GM12878 (cell line): Measurements from ENCODE around the gene GCLM. TPM values are rescaled to one million over a fixed set of nuclear protein-coding genes. Genes with fewer than 3 reads are reported as not detected.

Source experiments
- ATAC-seq: fragments of 200-7000 bp; cut with Tn5 transposase; 3 replicates; pipeline ENCODE4 v1.9.1; 2020; ENCODE audit warnings: mild to moderate bottlenecking, moderate library complexity
- BruUV-seq: library from RNA; stranded (reverse); fragments of 400-500 nt; replicated peaks from 2 replicates; lab custom pipeline; 2021; lab: Mats Ljungman, UMichigan
- CTCF ChIA-PET: fragments of 300-600 bp; sonication (Branson Sonifier 250); formaldehyde crosslinking; extraction: SDS; loops from one replicate; lab custom pipeline; 2021; ENCODE audit warnings: inconsistent platforms; lab: Yijun Ruan, JAX
- POLR2A ChIA-PET: fragments of 350-600 bp; formaldehyde crosslinking; extraction: SDS; loops from one replicate; lab custom pipeline; 2021; ENCODE audit warnings: inconsistent platforms; lab: Charles Lee
- RAD21 ChIA-PET: fragments of 300-600 bp; sonication (Branson Sonifier 250); formaldehyde crosslinking; loops from one replicate; lab custom pipeline; 2023; ENCODE audit warnings: antibody characterized with exemption; ENCODE audit not compliant: unreplicated experiment; lab: Charles Lee
- SMC1A ChIA-PET: fragments of 300-600 bp; sonication (Branson Sonifier 250); formaldehyde crosslinking; loops from one replicate; lab custom pipeline; 2023; ENCODE audit not compliant: unreplicated experiment, uncharacterized antibody; lab: Charles Lee
- DNase-seq: peaks from one replicate; pipeline ENCODE4 v3.0.0-alpha.2; 2011; ENCODE audit warnings: low read depth, low spot score
- FAIRE-seq: peaks from 3 replicates; lab custom pipeline; 2011; peaks lifted over from hg19 to GRCh38; lab: Jason Lieb, UNC
- H2AFZ ChIP-seq: 2 replicates; pipeline ENCODE4 v1.6.0; 2011; ENCODE audit warnings: low read depth, low read length, control low read depth; ENCODE audit not compliant: control insufficient read depth
- H3K27ac ChIP-seq: 2 replicates; pipeline ENCODE4 v1.5.1; 2011; ENCODE audit warnings: control low read depth; ENCODE audit not compliant: control insufficient read depth, insufficient read depth
- H3K27me3 ChIP-seq, 2 experiments: replicated peaks in 1 of 2; 2 replicates each; pipeline versions ENCODE4 v1.6.0 to v1.6.1; 2011; ENCODE audit warnings: low read length in 1 of 2; ENCODE audit not compliant: control insufficient read depth in 2 of 2, insufficient read depth in 2 of 2
- H3K36me3 ChIP-seq, 2 experiments: 2 replicates each; pipeline ENCODE4 v1.5.1; 2011; ENCODE audit warnings: low read length in 1 of 2; ENCODE audit not compliant: control insufficient read depth in 2 of 2, insufficient read depth in 2 of 2
- H3K4me1 ChIP-seq: 2 replicates; pipeline ENCODE4 v1.6.1; 2011; ENCODE audit warnings: mild to moderate bottlenecking, low read length, moderate library complexity, mixed read lengths; ENCODE audit not compliant: control insufficient read depth, insufficient read depth
- H3K4me2 ChIP-seq: 2 replicates; pipeline ENCODE4 v1.6.0; 2011; ENCODE audit warnings: control low read depth; ENCODE audit not compliant: control insufficient read depth, insufficient read depth
- H3K4me3 ChIP-seq: fragments of 200-600 bp; sonication (generic); 2 replicates; pipeline ENCODE4 v1.5.1; 2016
- H3K79me2 ChIP-seq: 2 replicates; pipeline ENCODE4 v1.6.0; 2011; ENCODE audit warnings: low read length; ENCODE audit not compliant: control insufficient read depth, insufficient read depth
- H3K9ac ChIP-seq: 2 replicates; pipeline ENCODE4 v1.8.0; 2011; ENCODE audit warnings: low read length, control low read depth, mixed read lengths; ENCODE audit not compliant: control insufficient read depth, insufficient read depth
- H3K9me3 ChIP-seq: replicated peaks from 3 replicates; pipeline ENCODE4 v1.5.1; 2011; ENCODE audit warnings: mild to moderate bottlenecking, low read length; ENCODE audit not compliant: control insufficient read depth, insufficient read depth
- H4K20me1 ChIP-seq: 2 replicates; pipeline ENCODE4 v1.6.0; 2011; ENCODE audit not compliant: control insufficient read depth, insufficient read depth
- ATF7 ChIP-seq: fragments of 450-650 bp; IDR thresholded peaks from 2 replicates; pipeline ENCODE4 v1.6.1; 2016; ENCODE audit warnings: low read depth, mild to moderate bottlenecking
- BCL11A ChIP-seq: IDR thresholded peaks from 2 replicates; pipeline ENCODE4 v1.6.1; 2011; ENCODE audit warnings: low read depth, low read length
- ESRRA ChIP-seq: IDR thresholded peaks from 2 replicates; pipeline ENCODE4 v1.6.1; 2012; ENCODE audit warnings: mild to moderate bottlenecking, low read length, improper control_type of control experiment
- IKZF2 ChIP-seq, 2 experiments: fragments of 450-650 bp; IDR thresholded peaks; 2 replicates each; pipeline ENCODE4 v1.6.1; 2017; ENCODE audit warnings: mild to moderate bottlenecking in 2 of 2, moderate library complexity in 2 of 2
- MTA2 ChIP-seq: fragments of 450-650 bp; IDR thresholded peaks from 2 replicates; pipeline ENCODE4 v1.6.1; 2016; ENCODE audit warnings: low read depth, mild to moderate bottlenecking, moderate library complexity
- MTA3 ChIP-seq: IDR thresholded peaks from 2 replicates; pipeline ENCODE4 v1.6.1; 2012; ENCODE audit warnings: low read length, inconsistent platforms, borderline replicate concordance
- PBX3 ChIP-seq: IDR thresholded peaks from 2 replicates; pipeline ENCODE4 v1.6.1; 2011; ENCODE audit warnings: mild to moderate bottlenecking, low read depth, low read length, moderate library complexity; ENCODE audit not compliant: insufficient replicate concordance
- POLR2AphosphoS2 ChIP-seq: IDR thresholded peaks from 2 replicates; pipeline ENCODE4 v1.6.1; 2011; ENCODE audit warnings: low read depth, mild to moderate bottlenecking, low read length, improper control_type of control experiment, moderate library complexity
- RB1 ChIP-seq: fragments of 450-650 bp; formaldehyde crosslinking; IDR thresholded peaks from 2 replicates; pipeline ENCODE4 v1.6.1; 2017; ENCODE audit warnings: mild to moderate bottlenecking, borderline replicate concordance
- RELA ChIP-seq: fragments of 450-650 bp; IDR thresholded peaks from 2 replicates; pipeline ENCODE4 v1.8.0; 2014; ENCODE audit warnings: borderline replicate concordance; ENCODE audit not compliant: partially characterized antibody
- RUNX3 ChIP-seq: IDR thresholded peaks from 2 replicates; pipeline ENCODE4 v1.6.1; 2012; ENCODE audit warnings: low read length, inconsistent platforms
- SMAD1 ChIP-seq: fragments of 450-650 bp; IDR thresholded peaks from 2 replicates; pipeline ENCODE4 v1.6.1; 2018; ENCODE audit warnings: mild to moderate bottlenecking, low read depth; ENCODE audit not compliant: partially characterized antibody
- SMARCA5 ChIP-seq: fragments of 450-650 bp; IDR thresholded peaks from 2 replicates; pipeline ENCODE4 v1.6.1; 2017; ENCODE audit warnings: mild to moderate bottlenecking
- TBL1XR1 ChIP-seq: IDR thresholded peaks from 2 replicates; pipeline ENCODE4 v1.6.1; 2012; ENCODE audit warnings: low read depth, low read length, improper control_type of control experiment
- YBX1 ChIP-seq: fragments of 450-650 bp; IDR thresholded peaks from 2 replicates; pipeline ENCODE4 v1.6.1; 2016; ENCODE audit warnings: antibody characterized with exemption
- ZNF687 ChIP-seq: fragments of 450-650 bp; IDR thresholded peaks from 2 replicates; pipeline ENCODE4 v1.6.1; 2017; ENCODE audit warnings: mild to moderate bottlenecking, moderate library complexity
- WGBS: methylation state at CpG from one replicate; pipeline ENCODE4 v1.1.6; 2016; ENCODE audit warnings: low lambda C conversion rate; ENCODE audit not compliant: insufficient replicate concordance, insufficient coverage; ENCODE audit errors: missing lambda C conversion rate; 5-methylcytosine and 5-hydroxymethylcytosine counted together
- in situ Hi-C: fragments of 300-500 bp; cut with MboI; formaldehyde crosslinking; loops from 9 replicates; pipeline ENCODE4 v1.14.3; 2018; ENCODE audit warnings: mixed read lengths
- intact Hi-C: fragments of 100-400 bp; cut with micrococcal nuclease; formaldehyde crosslinking; loops from one replicate; pipeline ENCODE4 v1.14.2; 2022; ENCODE audit not compliant: unreplicated experiment
- polyA plus RNA-seq, 11 experiments: library from polyadenylated mRNA; depleted of rRNA in 4 of 11; unstranded in 6 of 11; stranded (reverse) in 5 of 11; fragments of >200 nt; fragmentation: Nextera tagmentation in 4 of 11; fragmentation: Illumina TruSeq in 1 of 11; extraction: Ambion mirVana in 4 of 11; extraction: Trizol in 1 of 11; gene quantifications; 1 replicate in 1 of 11; 2 replicates in 10 of 11; pipeline versions ENCODE4 v1.2.1 to v1.2.3, GENCODE V29; 2011 to 2016; ENCODE audit warnings: inconsistent platforms in 2 of 11, missing spikeins in 2 of 11, low read depth in 1 of 11
- total RNA-seq, 4 experiments: library from RNA; depleted of rRNA in 3 of 4; stranded (reverse); fragments of >200 nt in 3 of 4; fragmentation: Illumina TruSeq in 1 of 4; extraction: Trizol in 1 of 4; gene quantifications; 2 replicates each; pipeline versions ENCODE4 v1.2.1 to v1.2.3, GENCODE V29; 2013 to 2021

GCLM gene
- total and polyA plus RNA-seq, 10 of the 15 experiments (the other 5 are each of a cell fraction or from before 2014, with no cell fraction given): 2.6 to 17.3 (median 6.9) TPM

GRCh38 chr1:93925206-93925605 lies 16.0 kb upstream of the GCLM start:
- WGBS: 89% methylated on average over 3 of the region's 3 CpGs
- ATAC-seq (no peak), FAIRE-seq (no peak), DNase-seq (no peak)
- no peaks in the 10 kb centered on the region for H4K20me1 ChIP-seq
- ChIA-PET SMC1A (no interaction called here), RAD21 (no interaction called here), CTCF (no interaction called here), POLR2A (interaction anchor here (0.6 kb wide), 1 partner anchor 781 kb away, joined by 3 read pairs; no protein-coding TSS in a partner anchor)
- in situ Hi-C loops: no loop called here
- no peak overlapping the region for H3K27ac ChIP-seq
- BruUV-seq: no TSS peak
- no peak overlapping the region for H3K4me2 ChIP-seq
- intact Hi-C loops: no loop called here
- TF ChIP-seq SMARCA5 (no peak), ESRRA (no peak), MTA3 (no peak), ATF7 (no peak), YBX1 (no peak), RB1 (no peak), PBX3 (no peak), IKZF2 (IDR thresholded peaks at IDR 0.05) (no peak)
- no peak overlapping the region for H2AFZ ChIP-seq
- H3K36me3 ChIP-seq: no peaks in the 10 kb centered on the region
- H3K27me3 ChIP-seq: no peaks in the 10 kb centered on the region
- no peak overlapping the region for H3K9ac ChIP-seq
- H3K79me2 ChIP-seq: no peaks in the 10 kb centered on the region
- H3K4me1 ChIP-seq: no peaks in the 10 kb centered on the region
- no peaks in the 10 kb centered on the region for H3K9me3 ChIP-seq
- no peak overlapping the region for H3K4me3 ChIP-seq

GRCh38 chr1:93919780-93920179 lies 10.6 kb upstream of the GCLM start:
- BruUV-seq: no TSS peak
- no peaks in the 10 kb centered on the region for H4K20me1 ChIP-seq
- H3K9me3 ChIP-seq: no peaks in the 10 kb centered on the region
- ATAC-seq (no peak), FAIRE-seq (no peak), DNase-seq (no peak)
- POLR2A ChIA-PET: no interaction called here
- RAD21 ChIA-PET: no interaction called here
- SMC1A ChIA-PET: no interaction called here
- 0% methylated on average over 1 of the region's 1 CpG for WGBS
- no peak overlapping the region for H3K27ac ChIP-seq
- no peak overlapping the region for H2AFZ ChIP-seq
- CTCF ChIA-PET: no interaction called here
- in situ Hi-C loops: no loop called here
- no peaks in the 10 kb centered on the region for H3K4me1 ChIP-seq
- no peak overlapping the region for H3K4me2 ChIP-seq
- no peak overlapping the region for H3K4me3 ChIP-seq
- H3K9ac ChIP-seq: no peak overlapping the region
- H3K36me3 ChIP-seq: no peaks in the 10 kb centered on the region
- intact Hi-C loops: no loop called here
- no peaks in the 10 kb centered on the region; a peak in 1 of 4 replicates for H3K27me3 ChIP-seq
- no peaks in the 10 kb centered on the region for H3K79me2 ChIP-seq
- TF ChIP-seq RELA (no peak), RUNX3 (no peak), ZNF687 (no peak), SMAD1 (no peak), TBL1XR1 (no peak), MTA2 (no peak), POLR2AphosphoS2 (no peak), BCL11A (no peak)
